Ishikawa (cell line): ENCODE data around the gene CPNE2.

Experiments
- CEBPB ChIP-seq: IDR thresholded peaks from 2 replicates; pipeline ENCODE4 v1.6.1; 2012
- CREB1 ChIP-seq: IDR thresholded peaks from 2 replicates; pipeline ENCODE4 v1.6.1; 2012; ENCODE audit warnings: low read depth
- EGR1 ChIP-seq: IDR thresholded peaks from 2 replicates; pipeline ENCODE4 v1.6.1; 2012
- EP300 ChIP-seq: IDR thresholded peaks from 2 replicates; pipeline ENCODE4 v1.6.1; 2012; ENCODE audit warnings: borderline replicate concordance
- FOXM1 ChIP-seq: IDR thresholded peaks from 2 replicates; pipeline ENCODE4 v1.6.1; 2012; ENCODE audit warnings: low read depth, borderline replicate concordance
- MAX ChIP-seq: IDR thresholded peaks from 2 replicates; pipeline ENCODE4 v1.6.1; 2012
- NFIC ChIP-seq: IDR thresholded peaks from 2 replicates; pipeline ENCODE4 v1.6.1; 2012
- RAD21 ChIP-seq: IDR thresholded peaks from 2 replicates; pipeline ENCODE4 v1.6.1; 2012; ENCODE audit warnings: low read depth
- REST ChIP-seq: IDR thresholded peaks from 2 replicates; pipeline ENCODE4 v1.6.1; 2012; ENCODE audit warnings: low read depth, mild to moderate bottlenecking
- TAF1 ChIP-seq: IDR thresholded peaks from 2 replicates; pipeline ENCODE4 v1.6.1; 2012; ENCODE audit warnings: low read depth, mild to moderate bottlenecking
- TCF12 ChIP-seq: IDR thresholded peaks from 2 replicates; pipeline ENCODE4 v1.6.1; 2012; ENCODE audit warnings: low read depth
- TEAD4 ChIP-seq: IDR thresholded peaks from 2 replicates; pipeline ENCODE4 v1.6.1; 2012
- USF1 ChIP-seq: IDR thresholded peaks from 2 replicates; pipeline ENCODE4 v1.6.1; 2012
- YY1 ChIP-seq: IDR thresholded peaks from 2 replicates; pipeline ENCODE4 v1.6.1; 2012; ENCODE audit warnings: low read depth
- ZBTB7A ChIP-seq: IDR thresholded peaks from 2 replicates; pipeline ENCODE4 v1.6.1; 2012; ENCODE audit warnings: low read depth

Gene CPNE2

GRCh38 chr16:57152096-57153093, 60.0 kb downstream of the CPNE2 start:
- TF ChIP-seq FOXM1, result no peak
- no peak for TF ChIP-seq TAF1
- TF ChIP-seq TEAD4, result no peak
- no peak for TF ChIP-seq CREB1
- no peak for TF ChIP-seq RAD21
- TF ChIP-seq USF1, result no peak
- no peak for TF ChIP-seq YY1
- TF ChIP-seq ZBTB7A, result no peak
- no peak for TF ChIP-seq REST
- no peak for TF ChIP-seq TCF12
- no peak for TF ChIP-seq CEBPB
- TF ChIP-seq EP300, result no peak
- TF ChIP-seq MAX, result no peak

- TF ChIP-seq YY1 (no peak), NFIC (no peak), EP300 (no peak), CREB1 (no peak), REST (no peak), ZBTB7A (no peak), TCF12 (no peak), USF1 (no peak), RAD21 (no peak), MAX (no peak), FOXM1 (no peak), CEBPB (no peak), TEAD4 (no peak)
These were observed 61.5 kb downstream of the CPNE2 start for GRCh38 chr16:57153841-57154240.

GRCh38 chr16:57155702-57156350, 63.4 kb downstream of the CPNE2 start:
- no peak for TF ChIP-seq NFIC
- TF ChIP-seq CEBPB, result no peak
- TF ChIP-seq ZBTB7A, result no peak
- no peak for TF ChIP-seq RAD21
- TF ChIP-seq EGR1, result no peak
- no peak for TF ChIP-seq TEAD4
- TF ChIP-seq REST, result no peak
- TF ChIP-seq CREB1, result no peak
- no peak for TF ChIP-seq USF1
- TF ChIP-seq MAX, result no peak
- TF ChIP-seq TAF1, result no peak
